GM12801 (cell line): ENCODE measurements around the gene MET.

ENCODE experiments used
- CTCF ChIP-seq: IDR thresholded peaks from one replicate; pipeline ENCODE4 v1.5.1; 2011; ENCODE audit warnings: control low read depth; ENCODE audit not compliant: insufficient read length; ENCODE audit errors: extremely low read depth

Gene MET

GRCh38 chr7:116679500-116679899 is 7.5 kb downstream of the MET start:
- no peak for TF ChIP-seq CTCF

- TF ChIP-seq CTCF, result no peak
Observed at GRCh38 chr7:116683786-116684185, 11.8 kb downstream of the MET start.

- TF ChIP-seq CTCF, result no peak
Observed at GRCh38 chr7:116686033-116686432, 14.0 kb downstream of the MET start.

GRCh38 chr7:116686812-116687419 is 14.9 kb downstream of the MET start:
- no peak for TF ChIP-seq CTCF

GRCh38 chr7:116687801-116688201 is 15.8 kb downstream of the MET start:
- no peak for TF ChIP-seq CTCF

GRCh38 chr7:116689790-116690259 is 17.8 kb downstream of the MET start:
- no peak for TF ChIP-seq CTCF

GRCh38 chr7:116691664-116692063 is 19.7 kb downstream of the MET start:
- TF ChIP-seq CTCF, result no peak
